ENCODE data around the gene ARVCF. TPM values are rescaled to one million over a fixed set of nuclear protein-coding genes. Genes with fewer than 3 reads are reported as not detected.

The ARVCF gene
- total RNA-seq, 1 donor from 2014 or later: 74.5 TPM

- H3K4me3 ChIP-seq (ENCODE audit: low read depth, low read length): no peak overlapping the region
- no peak for TF ChIP-seq CTCF (IDR thresholded peaks at IDR 0.05; ENCODE audit: insufficient read depth, low read length, poor library complexity, severe bottlenecking)
- no peak for DNase-seq (ENCODE audit: low read depth)
- H3K27me3 ChIP-seq (ENCODE audit: control insufficient read depth, insufficient read depth, low read length): no peaks in the 10 kb centered on the region
- H3K36me3 ChIP-seq (ENCODE audit: control insufficient read depth, insufficient read depth, low read length): peaks cover 1% of the 10 kb centered on the region
These were observed 9.0 kb upstream of the ARVCF start for GRCh38 chr22:20025401-20026203.

- no peak overlapping the region for H3K4me3 ChIP-seq (ENCODE audit: low read depth, low read length)
- DNase-seq (ENCODE audit: low read depth): no peak
- no peak for TF ChIP-seq CTCF (IDR thresholded peaks at IDR 0.05; ENCODE audit: insufficient read depth, low read length, poor library complexity, severe bottlenecking)
- no peaks in the 10 kb centered on the region for H3K27me3 ChIP-seq (ENCODE audit: control insufficient read depth, insufficient read depth, low read length)
- peaks cover 1% of the 10 kb centered on the region for H3K36me3 ChIP-seq (ENCODE audit: control insufficient read depth, insufficient read depth, low read length)
These were observed 8.2 kb upstream of the ARVCF start for GRCh38 chr22:20024650-20025397.

- Histone ChIP-seq H3K4me3 (ENCODE audit: low read depth, low read length) (no peak overlapping the region), H3K27me3 (ENCODE audit: control insufficient read depth, insufficient read depth, low read length) (no peaks in the 10 kb centered on the region), H3K36me3 (ENCODE audit: control insufficient read depth, insufficient read depth, low read length) (peaks cover 1% of the 10 kb centered on the region)
- no peak for DNase-seq (ENCODE audit: low read depth)
- no peak for TF ChIP-seq CTCF (IDR thresholded peaks at IDR 0.05; ENCODE audit: insufficient read depth, low read length, poor library complexity, severe bottlenecking)
These were observed 7.6 kb upstream of the ARVCF start for GRCh38 chr22:20024225-20024624.

GRCh38 chr22:20022978-20023613 is 6.5 kb upstream of the ARVCF start:
- H3K4me3 ChIP-seq (ENCODE audit: low read depth, low read length): no peak overlapping the region
- no peak for DNase-seq (ENCODE audit: low read depth)
- TF ChIP-seq CTCF (IDR thresholded peaks at IDR 0.05; ENCODE audit: insufficient read depth, low read length, poor library complexity, severe bottlenecking): no peak

GRCh38 chr22:20022231-20022977 is 5.8 kb upstream of the ARVCF start:
- peaks cover 9% of the 10 kb centered on the region for H3K27me3 ChIP-seq (ENCODE audit: control insufficient read depth, insufficient read depth, low read length)
- no peak overlapping the region for H3K4me3 ChIP-seq (ENCODE audit: low read depth, low read length)
- no peak for TF ChIP-seq CTCF (IDR thresholded peaks at IDR 0.05; ENCODE audit: insufficient read depth, low read length, poor library complexity, severe bottlenecking)
- peaks cover 1% of the 10 kb centered on the region for H3K36me3 ChIP-seq (ENCODE audit: control insufficient read depth, insufficient read depth, low read length)
- no peak for DNase-seq (ENCODE audit: low read depth)

More at GRCh38 chr22:20022978-20023613, 6.5 kb upstream of the ARVCF start:
- peaks cover 1% of the 10 kb centered on the region for H3K36me3 ChIP-seq (ENCODE audit: control insufficient read depth, insufficient read depth, low read length)
- H3K27me3 ChIP-seq (ENCODE audit: control insufficient read depth, insufficient read depth, low read length): peaks cover 2% of the 10 kb centered on the region

Data from kidney epithelial cell (primary cell).